ENCODE results near the gene SYT17. TPM values are rescaled to one million over a fixed set of nuclear protein-coding genes. Genes with fewer than 3 reads are reported as not detected.

SYT17 gene
- total RNA-seq, 1 donor from 2014 or later, result 25.4 TPM

DNA sequence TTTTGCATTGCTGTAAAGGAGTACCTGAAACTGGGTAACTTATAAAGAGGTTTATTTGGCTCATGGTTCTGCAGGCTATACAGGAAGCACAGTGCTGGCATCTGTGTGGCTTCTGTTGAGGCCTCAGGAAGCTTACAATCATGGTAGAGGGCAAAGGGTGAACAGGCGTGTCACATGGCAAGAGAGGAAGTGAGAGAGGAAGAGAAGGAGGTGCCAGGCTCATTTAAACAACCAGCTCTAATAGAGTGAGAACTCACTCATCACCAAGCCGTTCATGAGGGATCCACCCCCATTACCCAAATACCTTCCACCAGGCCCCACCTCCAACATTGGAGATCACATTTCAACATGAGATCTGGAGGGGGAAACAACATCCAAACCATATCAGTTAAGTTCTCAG is 101.1 kb downstream of the SYT17 start:
- ChIA-PET POLR2A (no interaction called here), CTCF (no interaction called here)
- Mint-ChIP-seq H3K27ac (peak overlapping the region; percentile 57), H3K36me3 (ENCODE audit: low read depth) (peaks cover 27% of the 10 kb centered on the region), H3K4me1 (peaks cover 13% of the 10 kb centered on the region), H3K4me3 (no peak overlapping the region), H3K9me3 (peaks cover 20% of the 10 kb centered on the region), H3K27me3 (no peaks in the 10 kb centered on the region)
- ATAC-seq (ENCODE audit: low read depth), result peak; percentile 18
- no peak for DNase-seq
- intact Hi-C loops (cut with micrococcal nuclease), result no loop called here
- TF ChIP-seq, protein P1, sequence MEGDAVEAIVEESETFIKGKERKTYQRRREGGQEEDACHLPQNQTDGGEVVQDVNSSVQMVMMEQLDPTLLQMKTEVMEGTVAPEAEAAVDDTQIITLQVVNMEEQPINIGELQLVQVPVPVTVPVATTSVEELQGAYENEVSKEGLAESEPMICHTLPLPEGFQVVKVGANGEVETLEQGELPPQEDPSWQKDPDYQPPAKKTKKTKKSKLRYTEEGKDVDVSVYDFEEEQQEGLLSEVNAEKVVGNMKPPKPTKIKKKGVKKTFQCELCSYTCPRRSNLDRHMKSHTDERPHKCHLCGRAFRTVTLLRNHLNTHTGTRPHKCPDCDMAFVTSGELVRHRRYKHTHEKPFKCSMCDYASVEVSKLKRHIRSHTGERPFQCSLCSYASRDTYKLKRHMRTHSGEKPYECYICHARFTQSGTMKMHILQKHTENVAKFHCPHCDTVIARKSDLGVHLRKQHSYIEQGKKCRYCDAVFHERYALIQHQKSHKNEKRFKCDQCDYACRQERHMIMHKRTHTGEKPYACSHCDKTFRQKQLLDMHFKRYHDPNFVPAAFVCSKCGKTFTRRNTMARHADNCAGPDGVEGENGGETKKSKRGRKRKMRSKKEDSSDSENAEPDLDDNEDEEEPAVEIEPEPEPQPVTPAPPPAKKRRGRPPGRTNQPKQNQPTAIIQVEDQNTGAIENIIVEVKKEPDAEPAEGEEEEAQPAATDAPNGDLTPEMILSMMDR (IDR thresholded peaks at IDR 0.05), result no peak

DNA sequence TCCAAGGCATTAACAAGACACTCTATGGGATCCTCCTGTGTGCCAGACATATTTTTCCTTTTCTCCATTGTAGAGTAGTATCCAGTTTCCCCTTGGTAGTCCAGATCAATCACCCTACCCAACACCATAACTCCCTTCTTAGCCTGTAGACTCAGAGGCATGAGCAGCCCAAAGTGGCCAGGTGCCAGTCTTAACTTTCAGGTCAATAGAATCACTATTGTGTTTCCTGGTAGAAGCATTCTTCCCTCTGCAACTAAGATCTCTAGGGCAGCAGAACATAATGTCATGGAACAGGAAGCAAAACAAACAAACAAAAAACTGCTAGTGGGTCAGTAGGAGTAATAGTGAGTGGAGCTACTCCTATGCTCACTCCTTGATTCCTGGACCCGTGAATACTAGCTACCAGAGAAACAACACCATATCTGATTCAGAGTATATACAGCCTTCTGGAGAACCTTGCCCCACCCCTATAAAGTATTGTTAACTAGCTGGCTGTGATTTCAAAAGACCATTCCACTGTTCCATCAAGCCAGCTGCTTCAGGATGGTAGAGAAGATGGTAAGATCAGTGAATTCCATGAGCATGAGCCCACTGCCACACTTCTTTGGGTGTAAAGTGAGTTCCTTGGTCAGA is 106.2 kb downstream of the SYT17 start:
- H3K36me3 Mint-ChIP-seq (ENCODE audit: low read depth), result no peaks in the 10 kb centered on the region
- DNase-seq (no peak), ATAC-seq (ENCODE audit: low read depth) (no peak)
- intact Hi-C loops (cut with micrococcal nuclease), result no loop called here
- no peaks in the 10 kb centered on the region for H3K27me3 Mint-ChIP-seq
- H3K9me3 Mint-ChIP-seq, result peaks cover 1% of the 10 kb centered on the region
- no peak overlapping the region for H3K4me3 Mint-ChIP-seq
- TF ChIP-seq, protein P1 (IDR thresholded peaks at IDR 0.05), result no peak
- CTCF ChIA-PET, result no interaction called here
- peaks cover 7% of the 10 kb centered on the region for H3K4me1 Mint-ChIP-seq
- POLR2A ChIA-PET, result no interaction called here
- H3K27ac Mint-ChIP-seq, result no peak overlapping the region

DNA sequence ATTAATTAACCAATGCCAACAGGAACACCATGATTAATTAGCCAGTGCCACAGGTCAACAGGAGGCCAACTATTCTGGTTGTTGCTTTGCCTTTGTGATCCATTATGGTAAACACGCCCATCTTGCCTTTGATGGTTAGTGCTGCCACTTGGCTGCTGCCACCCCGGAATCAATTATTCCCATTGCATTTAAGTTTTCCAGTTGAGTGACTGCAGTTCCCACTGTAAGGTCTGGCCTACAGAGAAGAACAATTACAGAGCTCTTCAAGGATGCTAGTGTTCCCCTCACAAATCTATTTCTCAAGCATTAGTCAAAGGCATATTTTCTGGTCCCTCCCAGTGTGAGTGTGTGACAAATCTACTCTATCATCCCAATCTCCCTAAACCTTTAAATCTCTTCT is 110.4 kb downstream of the SYT17 start:
- no peak for ATAC-seq (ENCODE audit: low read depth)

DNA sequence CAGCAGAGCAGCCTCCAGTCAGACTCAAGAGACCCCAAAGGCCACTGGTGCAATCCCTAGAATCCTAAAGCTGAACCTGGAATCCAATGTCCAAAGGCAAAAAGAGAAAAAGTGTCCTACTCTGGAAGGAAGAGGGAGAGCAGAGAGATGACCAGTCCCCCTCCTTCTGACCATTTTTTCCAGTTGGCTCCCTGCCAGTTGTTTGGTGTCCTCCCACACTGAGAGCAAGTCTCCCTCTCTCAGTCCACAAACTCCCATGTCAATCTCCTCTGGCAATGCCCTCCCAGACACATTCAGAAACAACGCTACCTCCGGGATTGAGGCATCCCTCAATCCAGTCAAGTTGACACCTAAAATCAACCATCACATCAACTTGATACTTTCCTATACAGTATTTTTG is 113.2 kb downstream of the SYT17 start:
- no peaks in the 10 kb centered on the region for H3K27me3 Mint-ChIP-seq
- no peaks in the 10 kb centered on the region for H3K36me3 Mint-ChIP-seq (ENCODE audit: low read depth)
- intact Hi-C loops (cut with micrococcal nuclease), result no loop called here
- peaks cover 3% of the 10 kb centered on the region for H3K9me3 Mint-ChIP-seq
- POLR2A ChIA-PET, result no interaction called here
- H3K27ac Mint-ChIP-seq, result no peak overlapping the region
- no peak overlapping the region for H3K4me3 Mint-ChIP-seq
- DNase-seq, result no peak
- ATAC-seq (ENCODE audit: low read depth), result no peak
- TF ChIP-seq, protein P1 (IDR thresholded peaks at IDR 0.05), result no peak
- CTCF ChIA-PET, result no interaction called here
- no peaks in the 10 kb centered on the region for H3K4me1 Mint-ChIP-seq

More for the DNA sequence above, 110.4 kb downstream of the SYT17 start:
- no peaks in the 10 kb centered on the region for H3K27me3 Mint-ChIP-seq
- H3K9me3 Mint-ChIP-seq, result peaks cover 3% of the 10 kb centered on the region
- intact Hi-C loops (cut with micrococcal nuclease), result no loop called here
- no peaks in the 10 kb centered on the region for H3K36me3 Mint-ChIP-seq (ENCODE audit: low read depth)
- DNase-seq, result no peak
- no peak overlapping the region for H3K4me3 Mint-ChIP-seq
- no peaks in the 10 kb centered on the region for H3K4me1 Mint-ChIP-seq
- ChIA-PET CTCF (no interaction called here), POLR2A (interaction anchor here (0.6 kb wide), 1 partner anchor 21 kb away, joined by 4 read pairs; no protein-coding TSS in a partner anchor)
- TF ChIP-seq, protein P1 (IDR thresholded peaks at IDR 0.05), result no peak
- H3K27ac Mint-ChIP-seq, result no peak overlapping the region

DNA sequence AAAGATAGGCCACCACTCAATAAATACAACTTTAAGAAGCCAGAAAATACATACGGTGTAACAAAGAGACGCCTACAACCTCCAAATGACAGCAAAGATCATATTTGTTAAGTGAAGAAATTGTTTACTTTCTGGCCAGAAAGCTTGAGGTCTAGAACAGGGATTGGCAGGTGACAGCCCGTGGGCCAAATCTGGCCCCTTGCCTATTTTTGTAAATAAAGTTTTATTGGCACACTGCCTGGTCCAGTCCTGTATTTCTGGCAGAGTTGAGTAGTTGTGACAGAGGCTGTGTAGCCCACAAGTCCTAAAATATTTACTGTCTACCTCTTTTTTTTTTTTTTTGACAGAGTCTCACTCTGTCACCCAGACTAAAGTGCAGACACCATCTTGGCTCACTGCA is 114.1 kb downstream of the SYT17 start:
- no peaks in the 10 kb centered on the region for H3K4me1 Mint-ChIP-seq
- H3K4me3 Mint-ChIP-seq, result no peak overlapping the region
- no peak overlapping the region for H3K27ac Mint-ChIP-seq
- TF ChIP-seq, protein P1 (IDR thresholded peaks at IDR 0.05), result no peak
- H3K27me3 Mint-ChIP-seq, result no peaks in the 10 kb centered on the region
- H3K9me3 Mint-ChIP-seq, result peaks cover 3% of the 10 kb centered on the region
- DNase-seq (no peak), ATAC-seq (ENCODE audit: low read depth) (no peak)
- ChIA-PET CTCF (no interaction called here), POLR2A (no interaction called here)
- no peaks in the 10 kb centered on the region for H3K36me3 Mint-ChIP-seq (ENCODE audit: low read depth)
- intact Hi-C loops (cut with micrococcal nuclease), result no loop called here
